ENCODE measurements around the gene TERF2IP. TPM values are rescaled to one million over a fixed set of nuclear protein-coding genes. Genes with fewer than 3 reads are reported as not detected.

TERF2IP gene
- polyA plus RNA-seq, 1 donor from 2014 or later, result 752 TPM

GRCh38 chr16:75624921-75625334 is 22.6 kb upstream of the TERF2IP start:
- Histone ChIP-seq H3K36me3 (ENCODE audit: insufficient read depth, low read length) (peaks cover 8% of the 10 kb centered on the region), H3K79me2 (replicated peaks; ENCODE audit: insufficient read depth, low read length) (peaks cover 4% of the 10 kb centered on the region), H3K9ac (ENCODE audit: low read length) (no peak overlapping the region), H3K4me2 (ENCODE audit: low read length) (no peak overlapping the region), H2AFZ (ENCODE audit: low read depth, low read length) (no peak overlapping the region), H3K9me3 (ENCODE audit: low read length) (no peaks in the 10 kb centered on the region), H3K4me3 (ENCODE audit: low read length) (no peak overlapping the region), H3F3A (ENCODE audit: insufficient read depth, low read length, poor library complexity, severe bottlenecking) (no peaks in the 10 kb centered on the region), H3K9me2 (ENCODE audit: insufficient read depth, low read length) (no peaks in the 10 kb centered on the region), H4K20me1 (ENCODE audit: insufficient read depth) (no peaks in the 10 kb centered on the region), H3K27me3 (ENCODE audit: insufficient read depth, low read depth, low read length) (no peaks in the 10 kb centered on the region), H3K27ac (ENCODE audit: low read length) (no peak overlapping the region)
- TF ChIP-seq SMC3 (conservative IDR thresholded peaks at IDR 0.05; ENCODE audit: poor library complexity) (no peak), RAD21 (conservative IDR thresholded peaks at IDR 0.05) (no peak), TAF1 (IDR thresholded peaks at IDR 0.05; ENCODE audit: low read depth) (no peak), REST (IDR thresholded peaks at IDR 0.05; ENCODE audit: borderline replicate concordance) (no peak)
- TF ChIP-seq, protein P1, sequence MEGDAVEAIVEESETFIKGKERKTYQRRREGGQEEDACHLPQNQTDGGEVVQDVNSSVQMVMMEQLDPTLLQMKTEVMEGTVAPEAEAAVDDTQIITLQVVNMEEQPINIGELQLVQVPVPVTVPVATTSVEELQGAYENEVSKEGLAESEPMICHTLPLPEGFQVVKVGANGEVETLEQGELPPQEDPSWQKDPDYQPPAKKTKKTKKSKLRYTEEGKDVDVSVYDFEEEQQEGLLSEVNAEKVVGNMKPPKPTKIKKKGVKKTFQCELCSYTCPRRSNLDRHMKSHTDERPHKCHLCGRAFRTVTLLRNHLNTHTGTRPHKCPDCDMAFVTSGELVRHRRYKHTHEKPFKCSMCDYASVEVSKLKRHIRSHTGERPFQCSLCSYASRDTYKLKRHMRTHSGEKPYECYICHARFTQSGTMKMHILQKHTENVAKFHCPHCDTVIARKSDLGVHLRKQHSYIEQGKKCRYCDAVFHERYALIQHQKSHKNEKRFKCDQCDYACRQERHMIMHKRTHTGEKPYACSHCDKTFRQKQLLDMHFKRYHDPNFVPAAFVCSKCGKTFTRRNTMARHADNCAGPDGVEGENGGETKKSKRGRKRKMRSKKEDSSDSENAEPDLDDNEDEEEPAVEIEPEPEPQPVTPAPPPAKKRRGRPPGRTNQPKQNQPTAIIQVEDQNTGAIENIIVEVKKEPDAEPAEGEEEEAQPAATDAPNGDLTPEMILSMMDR (IDR thresholded peaks at IDR 0.05; ENCODE audit: poor library complexity, severe bottlenecking), result no peak

DNA sequence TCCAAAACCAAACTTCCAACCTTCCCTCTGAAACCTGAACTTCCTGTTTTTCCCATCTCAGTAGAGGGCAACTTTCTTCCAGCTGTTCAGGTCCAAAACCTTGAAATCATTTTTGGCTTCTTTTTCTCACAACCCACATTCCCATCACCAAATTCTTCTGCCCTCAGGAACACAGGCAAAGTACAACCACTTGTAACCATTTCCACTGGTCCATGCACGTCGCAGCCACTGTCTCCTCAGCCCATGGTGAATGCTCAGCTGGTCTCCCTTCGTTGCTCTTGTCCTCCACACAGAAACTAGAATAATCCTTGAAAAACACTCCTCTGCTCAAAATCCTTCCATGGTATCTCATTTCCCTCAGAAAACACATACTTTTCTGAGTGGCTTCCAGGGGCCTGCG is 20.8 kb upstream of the TERF2IP start:
- no peak overlapping the region for H3K4me3 ChIP-seq (ENCODE audit: low read length)
- peaks cover 8% of the 10 kb centered on the region for H3K36me3 ChIP-seq (ENCODE audit: insufficient read depth, low read length)
- H3K9me2 ChIP-seq (ENCODE audit: insufficient read depth, low read length), result no peaks in the 10 kb centered on the region
- H3K9me3 ChIP-seq (ENCODE audit: low read length), result no peaks in the 10 kb centered on the region
- H3F3A ChIP-seq (ENCODE audit: insufficient read depth, low read length, poor library complexity, severe bottlenecking), result no peaks in the 10 kb centered on the region
- H3K9ac ChIP-seq (ENCODE audit: low read length), result no peak overlapping the region
- no peaks in the 10 kb centered on the region for H3K79me2 ChIP-seq (replicated peaks; ENCODE audit: insufficient read depth, low read length)
- no peaks in the 10 kb centered on the region for H4K20me1 ChIP-seq (ENCODE audit: insufficient read depth)
- no peak overlapping the region for H3K27ac ChIP-seq (ENCODE audit: low read length)
- no peaks in the 10 kb centered on the region for H3K27me3 ChIP-seq (ENCODE audit: insufficient read depth, low read depth, low read length)
- no peak overlapping the region for H2AFZ ChIP-seq (ENCODE audit: low read depth, low read length)
- H3K4me2 ChIP-seq (ENCODE audit: low read length), result no peak overlapping the region
- TF ChIP-seq MXI1 (conservative IDR thresholded peaks at IDR 0.05; ENCODE audit: poor library complexity, severe bottlenecking) (no peak), EZH2 (IDR thresholded peaks at IDR 0.05; ENCODE audit: borderline replicate concordance, insufficient read depth, low read length, poor library complexity, severe bottlenecking) (no peak), RAD21 (conservative IDR thresholded peaks at IDR 0.05) (no peak), EP300 (conservative IDR thresholded peaks at IDR 0.05; ENCODE audit: poor library complexity, severe bottlenecking) (no peak), SMC3 (conservative IDR thresholded peaks at IDR 0.05; ENCODE audit: poor library complexity) (no peak), REST (IDR thresholded peaks at IDR 0.05; ENCODE audit: borderline replicate concordance) (no peak), POLR2AphosphoS5 (IDR thresholded peaks at IDR 0.05) (no peak), TAF1 (IDR thresholded peaks at IDR 0.05; ENCODE audit: low read depth) (no peak)
- TF ChIP-seq, protein P1 (IDR thresholded peaks at IDR 0.05; ENCODE audit: poor library complexity, severe bottlenecking), result no peak

Measured in neural cell (in vitro differentiated cells).